Panc1 (cell line): ENCODE data around the gene PLOD3.

Experiments used
- POLR2AphosphoS5 ChIP-seq: IDR thresholded peaks from 2 replicates; pipeline ENCODE4 v1.6.1; 2012; ENCODE audit warnings: mild to moderate bottlenecking, low read depth, low read length, moderate library complexity
- SIN3A ChIP-seq: IDR thresholded peaks from 2 replicates; pipeline ENCODE4 v1.6.1; 2012; ENCODE audit warnings: low read depth, mild to moderate bottlenecking, low read length, moderate library complexity, borderline replicate concordance; ENCODE audit not compliant: insufficient read depth
- TCF7L2 ChIP-seq: IDR thresholded peaks from 2 replicates; pipeline ENCODE4 v1.6.1; 2011; ENCODE audit warnings: mild to moderate bottlenecking, low read depth, low read length, inconsistent platforms
- TF ChIP-seq, protein P1 (sequence below): fragments of 450-650 bp; IDR thresholded peaks from 2 replicates; pipeline ENCODE4 v1.5.1; 2017; ENCODE audit warnings: mild to moderate bottlenecking
- TF ChIP-seq, protein P2 (sequence below), 2 experiments: IDR thresholded peaks; 2 replicates each; pipeline ENCODE4 v1.6.1; 2011 to 2012; ENCODE audit warnings: low read depth in 2 of 2, control low read depth in 1 of 2, low read length in 1 of 2, mild to moderate bottlenecking in 1 of 2, moderate library complexity in 1 of 2; ENCODE audit not compliant: insufficient read depth in 1 of 2

- TF ChIP-seq POLR2AphosphoS5 (no peak), TCF7L2 (no peak), SIN3A (no peak)
- TF ChIP-seq, protein P1, sequence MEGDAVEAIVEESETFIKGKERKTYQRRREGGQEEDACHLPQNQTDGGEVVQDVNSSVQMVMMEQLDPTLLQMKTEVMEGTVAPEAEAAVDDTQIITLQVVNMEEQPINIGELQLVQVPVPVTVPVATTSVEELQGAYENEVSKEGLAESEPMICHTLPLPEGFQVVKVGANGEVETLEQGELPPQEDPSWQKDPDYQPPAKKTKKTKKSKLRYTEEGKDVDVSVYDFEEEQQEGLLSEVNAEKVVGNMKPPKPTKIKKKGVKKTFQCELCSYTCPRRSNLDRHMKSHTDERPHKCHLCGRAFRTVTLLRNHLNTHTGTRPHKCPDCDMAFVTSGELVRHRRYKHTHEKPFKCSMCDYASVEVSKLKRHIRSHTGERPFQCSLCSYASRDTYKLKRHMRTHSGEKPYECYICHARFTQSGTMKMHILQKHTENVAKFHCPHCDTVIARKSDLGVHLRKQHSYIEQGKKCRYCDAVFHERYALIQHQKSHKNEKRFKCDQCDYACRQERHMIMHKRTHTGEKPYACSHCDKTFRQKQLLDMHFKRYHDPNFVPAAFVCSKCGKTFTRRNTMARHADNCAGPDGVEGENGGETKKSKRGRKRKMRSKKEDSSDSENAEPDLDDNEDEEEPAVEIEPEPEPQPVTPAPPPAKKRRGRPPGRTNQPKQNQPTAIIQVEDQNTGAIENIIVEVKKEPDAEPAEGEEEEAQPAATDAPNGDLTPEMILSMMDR: no peak
- TF ChIP-seq, protein P2, sequence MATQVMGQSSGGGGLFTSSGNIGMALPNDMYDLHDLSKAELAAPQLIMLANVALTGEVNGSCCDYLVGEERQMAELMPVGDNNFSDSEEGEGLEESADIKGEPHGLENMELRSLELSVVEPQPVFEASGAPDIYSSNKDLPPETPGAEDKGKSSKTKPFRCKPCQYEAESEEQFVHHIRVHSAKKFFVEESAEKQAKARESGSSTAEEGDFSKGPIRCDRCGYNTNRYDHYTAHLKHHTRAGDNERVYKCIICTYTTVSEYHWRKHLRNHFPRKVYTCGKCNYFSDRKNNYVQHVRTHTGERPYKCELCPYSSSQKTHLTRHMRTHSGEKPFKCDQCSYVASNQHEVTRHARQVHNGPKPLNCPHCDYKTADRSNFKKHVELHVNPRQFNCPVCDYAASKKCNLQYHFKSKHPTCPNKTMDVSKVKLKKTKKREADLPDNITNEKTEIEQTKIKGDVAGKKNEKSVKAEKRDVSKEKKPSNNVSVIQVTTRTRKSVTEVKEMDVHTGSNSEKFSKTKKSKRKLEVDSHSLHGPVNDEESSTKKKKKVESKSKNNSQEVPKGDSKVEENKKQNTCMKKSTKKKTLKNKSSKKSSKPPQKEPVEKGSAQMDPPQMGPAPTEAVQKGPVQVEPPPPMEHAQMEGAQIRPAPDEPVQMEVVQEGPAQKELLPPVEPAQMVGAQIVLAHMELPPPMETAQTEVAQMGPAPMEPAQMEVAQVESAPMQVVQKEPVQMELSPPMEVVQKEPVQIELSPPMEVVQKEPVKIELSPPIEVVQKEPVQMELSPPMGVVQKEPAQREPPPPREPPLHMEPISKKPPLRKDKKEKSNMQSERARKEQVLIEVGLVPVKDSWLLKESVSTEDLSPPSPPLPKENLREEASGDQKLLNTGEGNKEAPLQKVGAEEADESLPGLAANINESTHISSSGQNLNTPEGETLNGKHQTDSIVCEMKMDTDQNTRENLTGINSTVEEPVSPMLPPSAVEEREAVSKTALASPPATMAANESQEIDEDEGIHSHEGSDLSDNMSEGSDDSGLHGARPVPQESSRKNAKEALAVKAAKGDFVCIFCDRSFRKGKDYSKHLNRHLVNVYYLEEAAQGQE (IDR thresholded peaks at IDR 0.05; ENCODE audit: insufficient read depth in 1 of 2, low read depth in 2 of 2, low read length in 1 of 2): no peak
These were observed 49.6 kb downstream of the PLOD3 start for GRCh38 chr7:101167645-101168411.
